Fibroblast of lung (primary cell): ENCODE measurements around the gene SYT9.

ENCODE experiments used
- EZH2 ChIP-seq: IDR thresholded peaks from 2 replicates; pipeline ENCODE4 v1.5.1; 2012; ENCODE audit warnings: low read length, control low read depth, mild to moderate bottlenecking; ENCODE audit errors: missing control alignments
- TF ChIP-seq, protein P1 (sequence below), 2 donors: IDR thresholded peaks in 1 of 2; conservative IDR thresholded peaks in 1 of 2; 1 replicate in 1 of 2; 2 replicates in 1 of 2; pipeline ENCODE4 v1.5.1; 2011 to 2012; ENCODE audit warnings: low read length in 2 of 2, control low read depth in 1 of 2, inconsistent platforms in 1 of 2, low read depth in 1 of 2, mild to moderate bottlenecking in 1 of 2

DNA sequence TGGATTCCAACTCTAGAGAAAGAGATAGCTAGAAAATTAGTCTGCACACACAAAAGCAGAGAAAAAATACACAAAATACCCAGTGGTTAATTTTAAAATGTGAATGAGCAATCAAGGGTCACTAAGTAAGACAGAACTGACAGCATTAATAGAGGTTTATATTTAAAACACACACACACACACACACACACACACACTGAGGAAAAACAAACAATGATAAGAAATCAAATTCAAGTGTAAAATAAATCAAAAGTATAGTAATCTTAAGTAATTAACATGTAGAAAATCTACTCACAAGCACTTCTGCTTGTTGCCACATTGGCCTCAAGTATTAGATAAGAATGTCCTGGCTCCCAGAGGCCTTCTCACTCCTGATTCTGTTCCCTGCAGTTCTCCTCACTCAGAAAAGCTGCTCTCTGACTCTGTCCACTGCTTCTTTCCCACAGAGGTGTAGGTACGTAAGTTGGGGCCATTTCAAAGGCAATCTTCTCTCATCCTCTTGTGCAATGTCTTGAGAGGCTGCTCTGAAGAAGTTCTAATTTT is 200.3 kb downstream of the SYT9 start:
- TF ChIP-seq, protein P1, sequence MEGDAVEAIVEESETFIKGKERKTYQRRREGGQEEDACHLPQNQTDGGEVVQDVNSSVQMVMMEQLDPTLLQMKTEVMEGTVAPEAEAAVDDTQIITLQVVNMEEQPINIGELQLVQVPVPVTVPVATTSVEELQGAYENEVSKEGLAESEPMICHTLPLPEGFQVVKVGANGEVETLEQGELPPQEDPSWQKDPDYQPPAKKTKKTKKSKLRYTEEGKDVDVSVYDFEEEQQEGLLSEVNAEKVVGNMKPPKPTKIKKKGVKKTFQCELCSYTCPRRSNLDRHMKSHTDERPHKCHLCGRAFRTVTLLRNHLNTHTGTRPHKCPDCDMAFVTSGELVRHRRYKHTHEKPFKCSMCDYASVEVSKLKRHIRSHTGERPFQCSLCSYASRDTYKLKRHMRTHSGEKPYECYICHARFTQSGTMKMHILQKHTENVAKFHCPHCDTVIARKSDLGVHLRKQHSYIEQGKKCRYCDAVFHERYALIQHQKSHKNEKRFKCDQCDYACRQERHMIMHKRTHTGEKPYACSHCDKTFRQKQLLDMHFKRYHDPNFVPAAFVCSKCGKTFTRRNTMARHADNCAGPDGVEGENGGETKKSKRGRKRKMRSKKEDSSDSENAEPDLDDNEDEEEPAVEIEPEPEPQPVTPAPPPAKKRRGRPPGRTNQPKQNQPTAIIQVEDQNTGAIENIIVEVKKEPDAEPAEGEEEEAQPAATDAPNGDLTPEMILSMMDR (conservative IDR thresholded peaks at IDR 0.05 in 1 of 2, IDR thresholded peaks at IDR 0.05 in 1 of 2; ENCODE audit: low read depth in 1 of 2, low read length in 2 of 2), result no peak
- TF ChIP-seq EZH2, result no peak
